NB4 (cell line): ENCODE measurements around the gene CIDEA.

Experiments used
- DNase-seq: peaks from one replicate; pipeline ENCODE4 v3.0.0; 2010; ENCODE audit warnings: low read depth
- H3K4me3 ChIP-seq: one replicate; pipeline ENCODE4 v1.5.1; 2011; ENCODE audit warnings: mild to moderate bottlenecking, low read depth, low read length, moderate library complexity
- CTCF ChIP-seq: IDR thresholded peaks from one replicate; pipeline ENCODE4 v1.5.1; 2012; ENCODE audit warnings: low read depth, low read length
- MAX ChIP-seq: IDR thresholded peaks from 2 replicates; pipeline ENCODE4 v1.6.1; 2011; ENCODE audit warnings: low read depth, low read length
- MYC ChIP-seq: IDR thresholded peaks from 2 replicates; pipeline ENCODE4 v1.6.1; 2011; ENCODE audit warnings: low read depth, low read length
- POLR2A ChIP-seq: IDR thresholded peaks from 2 replicates; pipeline ENCODE4 v1.6.1; 2011; ENCODE audit warnings: mild to moderate bottlenecking; ENCODE audit not compliant: insufficient read length; ENCODE audit errors: extremely low read depth

CIDEA gene

GRCh38 chr18:12282442-12283039 lies 28.4 kb downstream of the CIDEA start:
- no peak for DNase-seq
- no peak for TF ChIP-seq POLR2A

GRCh38 chr18:12283256-12283655 lies 29.1 kb downstream of the CIDEA start:
- no peak for TF ChIP-seq MYC
- peak; percentile 28 for TF ChIP-seq CTCF
- DNase-seq, result peak; percentile 18
- no peak overlapping the region for H3K4me3 ChIP-seq

More at GRCh38 chr18:12282442-12283039, 28.4 kb downstream of the CIDEA start:
- no peak overlapping the region for H3K4me3 ChIP-seq

- no peak for DNase-seq
- TF ChIP-seq CTCF, result no peak
- no peak for TF ChIP-seq POLR2A
- no peak for TF ChIP-seq MAX
- no peak for TF ChIP-seq MYC
- H3K4me3 ChIP-seq, result no peak overlapping the region
Measured at GRCh38 chr18:12283666-12284065, 29.5 kb downstream of the CIDEA start.

- DNase-seq, result no peak
- TF ChIP-seq MAX (no peak), MYC (no peak), POLR2A (no peak), CTCF (no peak)
- H3K4me3 ChIP-seq, result no peak overlapping the region
Measured at GRCh38 chr18:12287131-12287681, 33.0 kb downstream of the CIDEA start.

- no peak overlapping the region for H3K4me3 ChIP-seq
- TF ChIP-seq MAX (no peak), MYC (no peak), POLR2A (no peak), CTCF (no peak)
- no peak for DNase-seq
Measured at GRCh38 chr18:12287684-12288402, 33.7 kb downstream of the CIDEA start.

- no peak for DNase-seq
- H3K4me3 ChIP-seq, result no peak overlapping the region
- no peak for TF ChIP-seq MAX
- TF ChIP-seq MYC, result no peak
- TF ChIP-seq POLR2A, result no peak
- no peak for TF ChIP-seq CTCF
Measured at GRCh38 chr18:12288403-12288755, 34.2 kb downstream of the CIDEA start.
